ENCODE data around the gene TBK1. TPM values are rescaled to one million over a fixed set of nuclear protein-coding genes. Genes with fewer than 3 reads are reported as not detected.

Gene TBK1
- total RNA-seq, 1 experiment from 2014 or later: 32.4 TPM

DNA sequence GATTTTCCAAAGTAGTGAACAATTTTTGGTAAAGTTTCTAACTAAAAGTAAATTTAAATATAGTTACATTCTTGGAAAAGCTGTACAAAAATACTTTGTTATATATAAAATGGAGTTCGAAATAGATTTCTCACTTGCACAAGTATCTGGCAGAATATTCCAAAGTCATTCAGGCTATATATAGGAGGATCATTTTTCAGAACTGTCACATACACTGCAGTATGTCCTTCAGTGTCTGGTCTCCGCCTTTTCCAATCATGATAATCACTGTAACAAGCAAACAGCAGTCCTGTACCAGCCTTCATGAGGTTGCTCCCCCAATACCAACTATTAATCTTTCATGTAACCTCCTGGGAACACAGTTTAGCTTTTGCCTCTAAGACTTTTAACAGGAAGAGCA lies 18.6 kb downstream of the TBK1 start:
- Histone ChIP-seq H3K27ac (ENCODE audit: low read length) (no peak overlapping the region), H3K4me1 (ENCODE audit: control insufficient read depth, insufficient read depth, low read length) (no peaks in the 10 kb centered on the region), H3K36me3 (ENCODE audit: control insufficient read depth, insufficient read depth, low read length) (peaks cover 48% of the 10 kb centered on the region), H3K27me3 (ENCODE audit: control insufficient read depth, insufficient read depth, low read length) (no peaks in the 10 kb centered on the region), H3K4me3 (ENCODE audit: low read depth in 2 of 2, low read length in 2 of 2) (no peak overlapping the region), H3K9me3 (ENCODE audit: control insufficient read depth, insufficient read depth, low read depth, low read length) (no peaks in the 10 kb centered on the region)
- in situ Hi-C loops (cut with HindIII; ENCODE audit: low pct_unique_long_range_greater_than_20kb, low sequenced_read_pairs) (no loop called here), intact Hi-C loops (cut with micrococcal nuclease; ENCODE audit: unreplicated experiment) (no loop called here)
- POLR2A ChIA-PET: no interaction called here
- ATAC-seq (no peak), DNase-seq (ENCODE audit: low read depth, low spot score) (no peak)
- CTCF ChIA-PET: no interaction called here
- TF ChIP-seq POLR2AphosphoS5 (IDR thresholded peaks at IDR 0.05; ENCODE audit: low read depth, low read length): no peak
- TF ChIP-seq, protein P1, sequence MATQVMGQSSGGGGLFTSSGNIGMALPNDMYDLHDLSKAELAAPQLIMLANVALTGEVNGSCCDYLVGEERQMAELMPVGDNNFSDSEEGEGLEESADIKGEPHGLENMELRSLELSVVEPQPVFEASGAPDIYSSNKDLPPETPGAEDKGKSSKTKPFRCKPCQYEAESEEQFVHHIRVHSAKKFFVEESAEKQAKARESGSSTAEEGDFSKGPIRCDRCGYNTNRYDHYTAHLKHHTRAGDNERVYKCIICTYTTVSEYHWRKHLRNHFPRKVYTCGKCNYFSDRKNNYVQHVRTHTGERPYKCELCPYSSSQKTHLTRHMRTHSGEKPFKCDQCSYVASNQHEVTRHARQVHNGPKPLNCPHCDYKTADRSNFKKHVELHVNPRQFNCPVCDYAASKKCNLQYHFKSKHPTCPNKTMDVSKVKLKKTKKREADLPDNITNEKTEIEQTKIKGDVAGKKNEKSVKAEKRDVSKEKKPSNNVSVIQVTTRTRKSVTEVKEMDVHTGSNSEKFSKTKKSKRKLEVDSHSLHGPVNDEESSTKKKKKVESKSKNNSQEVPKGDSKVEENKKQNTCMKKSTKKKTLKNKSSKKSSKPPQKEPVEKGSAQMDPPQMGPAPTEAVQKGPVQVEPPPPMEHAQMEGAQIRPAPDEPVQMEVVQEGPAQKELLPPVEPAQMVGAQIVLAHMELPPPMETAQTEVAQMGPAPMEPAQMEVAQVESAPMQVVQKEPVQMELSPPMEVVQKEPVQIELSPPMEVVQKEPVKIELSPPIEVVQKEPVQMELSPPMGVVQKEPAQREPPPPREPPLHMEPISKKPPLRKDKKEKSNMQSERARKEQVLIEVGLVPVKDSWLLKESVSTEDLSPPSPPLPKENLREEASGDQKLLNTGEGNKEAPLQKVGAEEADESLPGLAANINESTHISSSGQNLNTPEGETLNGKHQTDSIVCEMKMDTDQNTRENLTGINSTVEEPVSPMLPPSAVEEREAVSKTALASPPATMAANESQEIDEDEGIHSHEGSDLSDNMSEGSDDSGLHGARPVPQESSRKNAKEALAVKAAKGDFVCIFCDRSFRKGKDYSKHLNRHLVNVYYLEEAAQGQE (IDR thresholded peaks at IDR 0.05; ENCODE audit: insufficient read depth in 1 of 2, low read depth in 2 of 2, low read length in 1 of 2): no peak
- BruUV-seq (replicated peaks): no TSS peak

DNA sequence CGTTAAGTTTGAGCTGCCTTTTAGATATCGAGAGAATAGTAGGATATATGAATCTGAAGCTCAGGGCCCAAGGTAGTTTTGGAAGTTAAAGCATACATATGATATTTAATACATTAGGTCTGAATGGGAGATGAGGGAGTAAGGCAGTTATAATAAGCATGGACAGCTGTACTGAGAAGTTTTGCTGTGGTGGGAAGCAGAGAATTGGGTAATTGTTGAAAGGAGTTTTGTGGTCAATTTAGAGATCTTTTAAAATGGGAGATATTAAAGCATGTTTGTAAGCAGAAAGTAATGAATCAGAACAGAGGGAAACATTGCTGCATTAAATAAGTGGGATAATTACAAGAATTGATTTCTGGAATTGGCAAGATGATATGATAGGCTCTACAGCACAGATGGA lies 21.3 kb downstream of the TBK1 start:
- no peak overlapping the region for H3K4me3 ChIP-seq (ENCODE audit: low read depth in 2 of 2, low read length in 2 of 2)
- TF ChIP-seq, protein P2, sequence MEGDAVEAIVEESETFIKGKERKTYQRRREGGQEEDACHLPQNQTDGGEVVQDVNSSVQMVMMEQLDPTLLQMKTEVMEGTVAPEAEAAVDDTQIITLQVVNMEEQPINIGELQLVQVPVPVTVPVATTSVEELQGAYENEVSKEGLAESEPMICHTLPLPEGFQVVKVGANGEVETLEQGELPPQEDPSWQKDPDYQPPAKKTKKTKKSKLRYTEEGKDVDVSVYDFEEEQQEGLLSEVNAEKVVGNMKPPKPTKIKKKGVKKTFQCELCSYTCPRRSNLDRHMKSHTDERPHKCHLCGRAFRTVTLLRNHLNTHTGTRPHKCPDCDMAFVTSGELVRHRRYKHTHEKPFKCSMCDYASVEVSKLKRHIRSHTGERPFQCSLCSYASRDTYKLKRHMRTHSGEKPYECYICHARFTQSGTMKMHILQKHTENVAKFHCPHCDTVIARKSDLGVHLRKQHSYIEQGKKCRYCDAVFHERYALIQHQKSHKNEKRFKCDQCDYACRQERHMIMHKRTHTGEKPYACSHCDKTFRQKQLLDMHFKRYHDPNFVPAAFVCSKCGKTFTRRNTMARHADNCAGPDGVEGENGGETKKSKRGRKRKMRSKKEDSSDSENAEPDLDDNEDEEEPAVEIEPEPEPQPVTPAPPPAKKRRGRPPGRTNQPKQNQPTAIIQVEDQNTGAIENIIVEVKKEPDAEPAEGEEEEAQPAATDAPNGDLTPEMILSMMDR (IDR thresholded peaks at IDR 0.05): no peak
- TF ChIP-seq POLR2AphosphoS5 (IDR thresholded peaks at IDR 0.05; ENCODE audit: low read depth, low read length) (no peak), TCF7L2 (IDR thresholded peaks at IDR 0.05; ENCODE audit: low read depth, low read length) (no peak), SIN3A (IDR thresholded peaks at IDR 0.05; ENCODE audit: borderline replicate concordance, insufficient read depth, low read depth, low read length) (no peak)
- TF ChIP-seq, protein P1 (IDR thresholded peaks at IDR 0.05; ENCODE audit: insufficient read depth in 1 of 2, low read depth in 2 of 2, low read length in 1 of 2): no peak
- H3K4me1 ChIP-seq (ENCODE audit: control insufficient read depth, insufficient read depth, low read length): no peaks in the 10 kb centered on the region
- DNase-seq (ENCODE audit: low read depth, low spot score) (no peak), ATAC-seq (no peak)
- peaks cover 29% of the 10 kb centered on the region for H3K36me3 ChIP-seq (ENCODE audit: control insufficient read depth, insufficient read depth, low read length)
- H3K9me3 ChIP-seq (ENCODE audit: control insufficient read depth, insufficient read depth, low read depth, low read length): no peaks in the 10 kb centered on the region
- in situ Hi-C loops (cut with HindIII; ENCODE audit: low pct_unique_long_range_greater_than_20kb, low sequenced_read_pairs): no loop called here
- intact Hi-C loops (cut with micrococcal nuclease; ENCODE audit: unreplicated experiment): no loop called here
- no peaks in the 10 kb centered on the region for H3K27me3 ChIP-seq (ENCODE audit: control insufficient read depth, insufficient read depth, low read length)
- POLR2A ChIA-PET: no interaction called here
- CTCF ChIA-PET: no interaction called here
- no peak overlapping the region for H3K27ac ChIP-seq (ENCODE audit: low read length)
- BruUV-seq (replicated peaks): no TSS peak

Measured in Panc1 (cell line).